NOMO-1 (cell line): Measurements from ENCODE around the gene ERCC2.

Source experiments
- DNase-seq, 2 experiments: peaks; one replicate each; lab custom pipeline; 2025; ENCODE audit not compliant: unreplicated experiment in 2 of 2; lab: John Stamatoyannopoulos, UW

ERCC2 gene

GRCh38 chr19:45355910-45356309 lies 14.5 kb downstream of the ERCC2 start:
- no peak for DNase-seq

GRCh38 chr19:45355402-45355801 lies 15.0 kb downstream of the ERCC2 start:
- no peak for DNase-seq

DNA sequence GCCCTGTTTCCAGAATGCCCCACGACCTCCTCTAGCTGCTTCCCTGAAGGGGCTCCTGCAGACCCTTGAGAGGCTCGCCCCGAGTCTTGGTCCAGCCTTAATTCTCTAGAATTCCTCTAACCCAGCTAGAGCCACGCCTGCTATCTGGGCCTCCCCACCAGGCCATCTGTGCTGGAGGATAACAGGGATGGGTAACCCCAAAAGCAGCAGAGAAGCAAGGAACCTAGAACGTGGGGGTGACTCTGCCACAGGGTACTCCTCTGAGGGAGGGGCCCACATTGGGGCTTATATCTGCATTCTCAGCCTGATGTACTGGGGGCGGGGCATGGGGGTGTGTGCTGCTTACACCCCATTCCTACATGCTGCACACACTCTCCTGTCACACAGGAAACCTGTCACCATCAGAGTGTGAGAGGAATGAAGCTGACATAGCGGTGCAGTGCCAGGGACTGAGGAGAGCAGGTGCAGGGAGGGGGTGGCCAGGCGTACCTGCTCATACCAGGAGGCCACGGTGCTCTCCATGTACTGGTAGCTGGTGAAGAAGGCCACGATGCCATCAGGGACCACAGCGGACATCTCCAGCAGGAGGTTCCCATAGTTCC lies 16.0 kb downstream of the ERCC2 start:
- DNase-seq, result no peak

- no peak for DNase-seq
Measured at GRCh38 chr19:45352914-45353796, 17.2 kb downstream of the ERCC2 start.

DNA sequence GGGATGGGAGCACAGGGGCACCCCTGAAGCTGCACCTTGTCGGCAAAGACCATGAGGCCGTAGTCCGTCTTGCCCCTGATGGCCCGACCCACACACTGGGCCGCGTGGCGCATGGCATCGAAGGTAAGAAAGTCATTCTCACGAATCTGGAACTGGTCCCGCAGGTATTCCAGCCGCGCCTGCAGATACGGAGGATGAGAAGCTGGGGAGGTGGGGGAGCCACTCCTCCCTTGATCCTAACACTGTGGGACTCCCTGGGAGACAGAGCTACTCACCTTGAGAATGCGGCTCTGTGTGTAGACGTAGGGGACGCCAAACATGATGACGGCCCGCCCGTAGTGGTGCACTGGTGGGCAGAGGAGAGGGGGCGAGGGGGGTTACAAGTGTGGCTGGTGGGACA lies 17.9 kb downstream of the ERCC2 start:
- no peak for DNase-seq

- DNase-seq, result no peak
Measured at GRCh38 chr19:45352062-45352461, 18.3 kb downstream of the ERCC2 start.

DNA sequence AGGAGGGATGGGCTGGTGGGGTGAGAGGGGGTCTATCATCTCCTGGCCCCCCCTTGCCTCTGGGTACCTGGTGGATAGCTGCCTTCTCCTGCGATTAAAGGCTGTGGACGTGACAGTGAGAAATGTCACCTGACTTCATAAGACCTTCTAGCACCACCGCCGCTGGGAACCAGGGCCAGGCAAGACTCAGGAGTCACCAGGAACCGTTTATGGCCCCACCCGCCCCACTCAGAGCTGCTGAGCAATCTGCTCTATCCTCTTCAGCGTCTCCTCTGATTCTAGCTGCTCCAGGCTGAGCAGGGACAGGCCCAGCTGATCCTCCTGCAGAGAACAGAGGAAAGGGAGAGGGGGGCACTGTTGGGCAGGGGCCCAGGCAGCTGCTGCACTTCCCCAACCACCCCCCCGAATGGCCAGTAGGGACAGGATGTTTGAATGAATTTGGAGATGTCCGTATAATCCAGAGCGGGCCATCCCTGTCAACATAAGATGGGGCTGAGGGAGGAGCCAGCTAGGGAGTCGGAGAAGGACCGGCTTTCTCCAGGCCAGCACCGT lies 18.9 kb downstream of the ERCC2 start:
- no peak for DNase-seq

GRCh38 chr19:45350477-45351058 lies 19.8 kb downstream of the ERCC2 start:
- DNase-seq, result no peak

DNA sequence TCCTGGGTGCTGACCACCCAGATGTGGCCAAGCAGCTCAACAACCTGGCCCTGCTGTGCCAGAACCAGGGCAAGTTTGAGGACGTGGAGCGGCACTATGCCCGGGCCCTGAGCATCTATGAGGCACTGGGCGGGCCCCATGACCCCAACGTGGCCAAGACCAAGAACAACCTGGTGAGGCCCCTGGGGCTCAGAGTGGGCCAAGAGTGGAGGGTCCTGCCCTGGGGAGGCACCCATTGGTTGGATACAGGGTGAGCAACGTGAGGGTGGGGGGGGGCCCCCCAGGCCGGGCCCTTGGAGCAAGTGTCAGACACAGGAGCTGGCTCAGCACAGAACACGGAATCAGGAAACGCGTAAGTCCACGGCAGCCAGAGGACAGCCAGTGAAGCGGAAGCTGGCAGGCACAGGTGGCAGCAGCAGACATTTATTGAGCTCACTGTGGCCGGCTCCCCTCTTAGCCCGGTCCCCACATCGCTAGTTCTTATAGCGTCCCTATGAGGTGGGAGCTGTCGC lies 20.9 kb downstream of the ERCC2 start:
- DNase-seq, result no peak

- no peak for DNase-seq
Measured at GRCh38 chr19:45349126-45349415, 21.3 kb downstream of the ERCC2 start.

- no peak for DNase-seq
Measured at GRCh38 chr19:45348367-45349125, 21.8 kb downstream of the ERCC2 start.

- no peak for DNase-seq
Measured at GRCh38 chr19:45347570-45348366, 22.6 kb downstream of the ERCC2 start.

GRCh38 chr19:45346449-45346848 lies 23.9 kb downstream of the ERCC2 start:
- DNase-seq, result no peak

GRCh38 chr19:45345506-45345860 lies 24.9 kb downstream of the ERCC2 start:
- no peak for DNase-seq

DNA sequence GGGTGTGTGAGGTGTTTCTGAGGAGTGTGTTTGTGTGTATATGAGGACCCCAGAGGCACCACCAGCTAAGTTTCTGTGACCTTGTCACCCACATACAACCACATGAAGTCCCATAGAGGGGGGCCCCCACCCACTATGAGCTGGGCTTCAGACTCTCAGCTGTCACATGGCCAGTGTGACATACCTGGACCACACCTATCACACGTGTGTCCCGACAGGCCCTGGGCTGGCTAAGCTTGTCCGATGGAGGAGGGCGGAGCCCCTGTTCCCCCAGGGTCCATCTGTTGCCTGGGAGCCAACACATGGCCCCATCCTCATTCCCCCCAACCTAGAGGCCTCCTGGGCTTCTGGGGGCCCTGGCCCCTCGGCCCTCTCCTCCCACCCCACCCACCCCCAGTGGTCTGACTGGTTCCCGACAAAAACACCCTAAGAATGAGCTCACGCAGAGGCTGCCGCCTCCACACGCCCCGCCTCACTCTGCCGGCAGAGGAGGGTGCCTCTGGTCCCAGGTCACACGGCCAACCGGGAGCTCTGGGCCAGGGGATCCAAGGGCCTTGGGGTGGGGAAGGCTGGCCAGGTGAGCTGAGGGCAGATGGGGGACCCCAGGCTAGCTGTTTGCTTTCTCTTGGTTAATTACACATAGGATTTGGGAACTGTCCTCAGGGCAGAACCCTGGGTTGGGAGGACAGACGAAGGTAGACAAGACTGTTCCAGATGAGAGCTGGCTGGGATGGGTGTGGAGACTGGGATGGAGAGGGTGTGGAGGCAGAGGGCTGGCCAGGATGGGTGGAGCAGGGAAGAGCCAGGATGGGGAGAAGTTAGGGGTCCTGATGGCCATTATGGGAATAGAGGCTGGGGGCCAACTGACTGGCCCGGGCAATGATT lies 25.5 kb downstream of the ERCC2 start:
- DNase-seq, result no peak

- no peak for DNase-seq
Measured at GRCh38 chr19:45342911-45343310, 27.5 kb downstream of the ERCC2 start.

GRCh38 chr19:45340899-45341453 lies 29.4 kb downstream of the ERCC2 start:
- DNase-seq, result no peak

DNA sequence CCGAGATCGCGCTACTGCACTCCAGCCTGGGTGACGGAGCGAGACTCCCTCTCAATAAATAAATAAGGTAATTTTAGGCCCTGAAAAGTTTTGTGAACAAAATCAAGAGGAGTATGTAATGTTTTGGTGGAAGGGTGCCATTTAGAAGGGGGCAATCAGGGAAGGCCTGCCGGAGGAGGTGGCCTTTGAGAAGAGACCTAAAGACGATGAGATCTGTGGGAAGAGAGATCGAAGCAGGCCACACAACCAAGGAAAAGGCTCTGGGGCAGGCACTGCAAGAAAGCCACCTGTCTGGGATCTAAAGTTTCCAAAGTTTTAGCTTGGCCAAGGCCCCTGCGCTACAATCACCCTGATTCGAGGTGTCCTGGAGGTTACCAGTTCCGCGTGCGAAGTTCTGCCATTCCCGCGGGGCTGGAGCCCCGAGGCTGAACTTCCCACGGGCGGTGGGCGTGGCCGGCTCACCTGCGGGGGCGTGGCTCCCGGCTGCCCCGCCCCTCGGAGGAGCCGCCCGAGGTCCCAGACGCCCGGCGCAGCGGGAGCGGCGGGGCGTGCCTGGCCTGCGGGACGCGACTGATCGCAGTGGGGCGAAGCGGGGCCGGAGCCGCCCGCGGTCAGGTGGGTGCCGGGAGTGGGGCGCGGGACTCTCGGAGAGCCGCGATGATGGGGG lies 30.0 kb downstream of the ERCC2 start, which contains the start of gene KLC3:
KLC3 (plus strand) TSS at position 519 of the 667 bp plus-strand sequence. CDS start 4,792 bp downstream, outside the sequence.
- no peak for DNase-seq
